GM18909 (cell line): ENCODE data around the gene ALOX15B.
"Not testable (repeated sequence)": the region's sequence is repeated elsewhere in the genome, so short reads cannot be mapped to it uniquely, and the experiment has no call there.

Experiments used
- ATAC-seq: cut with Tn5 transposase; IDR thresholded peaks from one replicate; pipeline ENCODE4 v1.9.1; 2021; ENCODE audit warnings: mild to moderate bottlenecking; ENCODE audit not compliant: unreplicated experiment, poor library complexity

ALOX15B gene

DNA sequence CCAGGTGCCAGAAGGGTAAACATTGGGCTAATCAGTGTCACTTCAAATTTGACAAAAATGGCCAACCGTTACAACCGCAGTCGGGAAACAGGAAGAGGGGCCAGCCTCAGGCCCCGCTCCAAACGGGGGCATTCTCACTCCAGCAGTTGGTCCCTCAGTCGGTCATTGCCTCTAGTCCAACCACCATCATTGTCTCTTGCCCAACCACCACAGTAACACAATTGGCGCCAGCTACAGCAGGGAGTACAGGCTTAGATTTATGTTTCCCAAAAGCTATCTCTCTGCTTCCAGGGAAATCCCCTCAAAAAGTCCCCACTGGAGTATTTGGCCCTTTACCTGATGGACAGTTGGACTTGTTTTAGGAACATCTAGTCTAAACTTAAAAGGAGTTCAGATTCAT lies 20.3 kb downstream of the ALOX15B start:
- no peak for ATAC-seq

DNA sequence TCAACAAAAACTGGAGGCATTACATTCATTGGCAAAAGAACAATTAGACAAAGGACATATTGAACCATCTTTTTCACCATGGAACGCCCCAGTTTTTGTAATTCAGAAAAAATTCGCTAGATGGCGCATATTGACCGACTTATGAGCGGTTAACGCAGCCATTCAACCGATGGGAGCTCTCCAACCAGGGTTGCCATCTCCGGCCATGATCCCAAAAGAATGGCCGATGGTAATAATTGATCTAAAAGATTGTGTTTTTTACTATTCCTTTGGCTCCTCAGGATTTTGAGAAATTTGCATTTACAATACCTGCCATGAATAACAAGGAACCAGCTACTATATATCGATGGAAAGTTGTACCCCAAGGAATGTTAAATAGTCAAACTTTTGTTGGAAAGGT lies 21.4 kb downstream of the ALOX15B start:
- ATAC-seq: no peak

DNA sequence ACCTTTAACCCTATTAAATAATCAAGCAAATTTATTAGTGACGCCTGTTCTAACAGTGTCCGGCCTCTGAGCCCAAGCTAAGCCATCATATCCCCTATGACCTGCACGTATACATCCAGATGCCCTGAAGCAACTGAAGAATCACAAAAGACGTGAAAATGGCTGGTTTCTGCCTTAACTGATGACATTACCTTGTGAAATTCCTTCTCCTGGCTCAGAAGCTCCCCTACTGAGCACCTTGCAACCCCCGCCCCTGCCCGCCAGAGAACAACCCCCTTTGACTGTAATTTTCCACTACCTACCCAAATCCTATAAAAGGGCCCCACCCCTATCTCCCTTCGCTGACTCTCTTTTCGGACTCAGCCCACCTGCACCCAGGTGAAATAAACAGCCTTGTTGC lies 23.0 kb downstream of the ALOX15B start:
- ATAC-seq: not testable (repeated sequence)

DNA sequence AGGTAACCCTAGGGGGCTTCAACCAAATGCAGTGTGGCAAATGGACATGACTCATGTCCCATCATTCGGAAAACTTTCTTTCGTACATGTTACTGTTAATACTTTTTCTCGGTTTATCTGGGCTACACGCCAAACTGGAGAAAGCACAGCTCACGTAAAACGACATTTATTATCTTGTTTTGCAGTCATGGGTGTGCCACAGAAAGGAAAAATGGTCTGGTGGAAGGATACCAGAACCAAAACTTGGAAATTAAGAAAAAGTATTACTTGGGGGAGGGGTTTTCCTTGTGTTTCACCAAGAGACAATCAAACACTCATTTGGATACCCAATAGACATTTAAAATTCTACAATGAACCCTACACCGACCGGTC lies 23.6 kb downstream of the ALOX15B start:
- ATAC-seq: no peak

DNA sequence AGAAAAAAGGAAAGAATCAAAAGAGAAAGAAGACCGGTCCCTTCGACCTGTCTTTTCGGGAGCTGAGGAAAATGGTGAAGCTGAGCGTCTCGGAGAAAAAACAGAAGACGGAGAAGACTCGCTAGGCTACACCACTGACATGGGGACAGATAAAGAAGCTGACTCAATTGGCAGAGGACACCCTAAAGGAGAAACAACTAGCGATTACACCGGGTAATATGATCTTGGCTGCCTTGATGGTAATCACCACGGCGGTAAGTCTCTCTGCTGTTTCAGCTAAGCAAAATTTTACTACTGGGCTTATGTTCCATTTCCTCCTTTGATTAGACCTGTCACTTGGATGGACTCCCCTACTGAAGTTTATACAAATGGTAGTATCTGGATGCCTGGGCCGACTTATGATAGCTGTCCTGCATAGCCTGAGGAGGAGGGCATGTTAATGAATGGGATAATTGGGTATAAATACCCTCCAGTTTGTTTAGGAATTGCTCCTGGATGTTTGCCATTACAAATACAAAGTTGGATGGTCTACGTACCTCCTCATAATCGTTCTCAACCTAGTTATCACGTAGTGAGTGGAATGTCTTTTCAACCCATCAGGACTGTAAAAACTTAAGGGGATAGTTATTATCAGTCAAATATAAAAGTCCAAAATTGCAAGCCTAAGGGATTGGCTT lies 24.1 kb downstream of the ALOX15B start:
- ATAC-seq: no peak

DNA sequence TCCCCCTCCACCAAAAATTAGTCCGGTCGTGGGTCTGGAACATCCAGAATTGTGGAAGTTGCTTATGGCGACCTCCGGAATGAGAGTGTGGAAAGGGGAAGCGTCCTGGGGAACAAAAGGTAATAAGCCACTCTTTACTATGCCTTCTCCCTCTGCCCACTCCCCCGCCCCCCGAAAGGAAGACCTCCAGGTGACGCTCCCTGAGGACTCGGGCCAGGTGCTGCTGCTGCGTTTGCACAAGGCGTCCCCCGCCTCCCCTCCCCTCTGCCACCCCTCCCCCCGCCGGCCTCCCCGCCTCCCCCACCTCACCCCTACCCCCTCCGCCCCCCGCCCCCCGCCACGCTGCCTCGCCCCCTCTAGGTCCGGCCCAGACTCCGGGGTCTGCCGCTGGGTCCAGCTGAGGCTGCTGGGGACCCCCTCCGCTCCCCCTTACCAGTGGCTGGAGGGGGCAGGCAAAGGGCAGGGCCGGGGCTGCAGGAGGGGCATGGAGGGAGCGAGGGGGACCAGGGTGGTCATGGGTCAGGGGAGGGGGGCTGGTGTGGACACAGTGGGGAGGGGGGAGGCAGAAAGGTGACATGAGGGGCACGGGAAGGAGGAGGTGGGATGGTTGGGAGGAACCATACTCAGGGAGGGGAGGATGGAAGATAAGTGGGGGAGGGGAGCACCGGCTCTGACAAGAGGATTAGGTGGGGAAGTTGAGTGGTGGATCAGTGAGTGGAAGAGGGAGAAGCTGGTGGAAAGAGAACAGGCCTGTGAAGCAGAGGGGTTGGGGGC lies 25.1 kb downstream of the ALOX15B start:
- no peak for ATAC-seq

DNA sequence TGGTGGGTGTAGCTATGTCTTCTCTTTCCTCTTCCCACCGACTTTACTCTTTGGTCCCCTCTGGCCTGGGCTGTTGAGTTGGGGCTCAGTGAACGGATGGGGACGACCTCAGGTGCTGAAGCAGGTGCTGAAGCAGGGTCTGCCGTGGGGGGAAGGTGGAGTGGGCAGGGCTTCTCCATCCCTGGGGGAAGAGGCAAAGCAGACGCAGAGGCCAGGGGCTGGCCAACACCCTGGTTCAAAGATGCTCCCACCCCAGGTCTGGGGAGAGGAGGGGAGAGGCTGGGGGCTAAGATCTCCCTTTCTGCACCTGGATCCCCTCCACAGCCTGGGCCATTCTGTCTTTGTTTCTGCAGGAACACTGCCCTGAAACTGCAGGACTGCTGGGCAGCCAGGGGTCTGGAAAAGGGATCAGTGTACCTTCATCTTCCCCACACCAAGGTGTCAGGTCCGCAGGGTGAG lies 25.7 kb downstream of the ALOX15B start:
- no peak for ATAC-seq

DNA sequence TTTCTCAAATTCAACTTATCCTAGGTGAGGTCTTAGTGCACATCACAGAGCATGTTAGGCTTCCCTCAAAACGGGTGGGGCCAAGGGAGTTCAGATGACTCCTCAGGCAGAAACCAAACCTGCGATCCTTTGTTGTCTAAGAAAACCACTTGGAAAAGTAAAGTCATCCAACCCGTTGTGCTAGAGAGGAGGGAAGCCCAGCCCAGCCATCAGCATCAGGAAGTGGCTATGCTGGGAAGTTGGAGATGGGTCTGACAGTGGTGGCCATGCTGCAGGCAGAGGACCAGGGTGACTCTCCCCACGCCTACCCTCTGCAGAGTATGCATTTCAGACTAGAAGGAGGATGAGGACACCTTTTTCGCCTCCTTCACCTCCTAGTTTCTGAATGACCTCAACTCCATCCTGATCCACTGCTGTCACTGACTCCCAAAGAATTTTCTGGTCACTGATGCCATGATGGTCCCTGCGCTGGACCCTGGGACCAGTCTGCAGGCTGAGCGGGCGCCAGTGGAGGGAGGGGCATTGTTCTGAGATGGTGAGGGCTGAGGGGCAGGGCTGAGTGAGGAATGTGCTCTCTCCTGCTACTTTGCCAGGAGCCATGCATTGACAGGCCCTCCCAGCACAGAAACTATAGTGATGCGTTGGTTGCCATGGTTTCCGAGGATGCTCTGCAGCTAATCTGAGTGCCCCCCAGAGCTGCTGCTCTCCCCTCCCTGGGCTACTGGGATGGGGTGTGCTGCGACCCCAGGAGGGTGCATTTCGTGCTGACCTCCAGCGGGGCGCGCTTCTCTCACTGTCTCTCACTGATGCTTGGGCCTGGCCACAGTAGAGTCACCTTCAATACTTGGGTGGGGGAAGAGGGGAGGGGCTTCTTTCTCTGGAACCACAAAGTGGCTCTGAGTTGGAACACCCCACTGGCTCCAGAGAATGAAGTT lies 28.2 kb downstream of the ALOX15B start:
- ATAC-seq: no peak

DNA sequence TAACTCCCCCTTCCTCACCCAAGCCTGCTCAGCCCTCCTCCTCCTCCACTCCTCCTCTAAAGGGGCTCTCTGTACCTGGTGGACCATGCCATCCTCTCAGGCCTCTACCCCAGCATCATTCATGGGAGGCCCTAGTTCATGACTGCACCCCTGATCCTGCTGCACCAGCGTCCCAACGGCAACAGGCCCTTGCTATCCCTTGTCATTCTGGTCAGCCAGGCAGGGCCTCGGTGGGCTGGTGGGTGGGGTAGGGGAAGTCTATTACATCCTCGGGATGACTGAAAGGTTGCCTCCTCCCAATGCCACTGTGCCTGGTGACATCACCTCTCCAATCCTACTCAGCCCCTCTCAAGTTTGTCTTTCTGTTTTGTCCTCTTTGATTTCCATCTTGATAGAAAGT lies 28.9 kb downstream of the ALOX15B start:
- ATAC-seq: no peak

DNA sequence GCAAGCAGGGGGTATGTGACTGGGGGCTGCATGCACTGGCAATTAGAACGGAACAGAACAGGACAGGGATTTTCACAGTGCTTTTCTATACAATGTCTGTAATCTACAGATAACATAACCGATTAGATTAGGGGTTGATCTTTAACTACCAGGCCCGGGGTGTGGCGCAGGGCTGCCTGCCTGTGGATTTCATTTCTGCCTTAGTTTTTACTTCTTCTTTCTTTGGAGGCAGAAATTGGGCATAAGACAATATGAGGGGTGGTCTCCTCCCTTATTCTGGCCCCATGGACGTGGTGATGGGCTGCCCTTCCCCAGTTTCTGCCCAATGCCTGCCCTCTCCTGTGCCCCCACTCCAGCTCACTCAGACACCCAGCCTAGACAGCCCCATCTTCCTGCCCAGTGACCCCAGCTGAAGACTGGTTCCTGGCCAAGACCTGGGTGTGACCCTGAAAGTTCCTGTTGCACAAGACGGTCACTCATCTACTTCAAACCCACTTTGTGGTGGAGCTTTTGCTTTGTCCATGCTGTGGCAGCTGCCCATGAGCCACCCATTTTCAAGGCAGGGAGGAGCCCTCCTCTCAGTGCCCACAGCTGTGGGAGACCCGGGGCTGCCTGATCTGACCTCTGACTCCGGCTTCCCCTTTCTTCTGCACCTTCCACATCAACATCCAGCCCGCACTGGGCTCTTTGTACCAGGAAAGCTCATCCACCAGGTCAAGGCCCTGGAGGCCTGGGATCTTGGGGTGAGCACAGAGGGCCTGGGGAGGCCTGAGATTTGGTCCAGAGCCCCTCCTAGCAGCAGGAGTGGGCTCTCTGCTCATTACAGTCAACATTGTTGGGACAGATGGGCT lies 30.1 kb downstream of the ALOX15B start:
- no peak for ATAC-seq

DNA sequence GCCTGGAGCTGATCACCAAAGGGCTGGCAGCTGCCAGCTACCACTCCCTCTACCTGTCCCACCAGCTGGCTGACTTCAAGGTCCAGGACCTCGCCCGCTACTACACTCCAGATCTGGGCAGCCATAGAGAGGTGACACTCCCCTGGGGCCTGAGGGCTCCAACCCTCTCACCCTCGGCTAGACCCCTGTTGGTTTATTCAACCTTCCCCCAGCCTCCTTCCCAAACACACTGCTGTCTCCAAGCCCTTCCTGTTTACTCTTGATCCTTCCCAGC lies 30.7 kb downstream of the ALOX15B start:
- ATAC-seq: no peak

DNA sequence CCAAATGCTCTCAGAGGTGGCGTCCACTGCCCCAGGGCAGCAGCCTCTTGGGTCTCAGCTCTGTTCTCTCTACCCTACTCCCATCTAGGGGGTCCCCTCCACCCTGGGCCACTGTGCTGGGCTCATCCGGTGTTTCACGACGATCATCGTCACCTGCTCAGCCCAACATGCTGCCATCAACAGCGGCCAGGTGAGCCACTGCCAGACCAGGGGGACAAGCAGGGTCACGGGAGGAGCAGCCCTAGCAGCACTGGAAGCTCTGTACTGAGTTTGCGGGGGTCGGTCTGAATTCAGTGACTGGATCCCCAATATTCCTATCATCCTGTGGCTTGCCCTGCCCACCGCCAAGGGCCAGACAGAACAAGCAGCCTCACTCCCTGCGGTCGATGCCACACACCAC lies 32.6 kb downstream of the ALOX15B start:
- no peak for ATAC-seq

DNA sequence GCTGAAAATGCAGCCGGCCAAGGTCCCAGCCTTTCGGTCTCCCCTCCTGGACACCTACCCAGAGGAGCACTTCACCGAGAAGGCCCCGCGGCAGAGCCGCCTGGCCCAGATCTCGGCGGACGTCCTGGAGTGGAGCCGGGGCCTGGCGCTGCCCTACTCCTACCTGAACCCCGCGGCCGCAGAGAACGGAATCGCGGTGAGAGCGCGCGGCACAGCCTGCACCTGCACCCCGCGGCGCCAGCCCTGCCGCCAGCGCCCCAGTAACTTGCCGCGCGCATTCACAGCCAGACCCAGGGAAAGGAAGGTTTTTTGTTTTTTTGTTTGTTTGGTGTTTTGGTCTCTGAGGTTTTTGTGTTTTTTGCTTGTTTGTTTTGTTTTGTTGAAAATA lies 33.5 kb downstream of the ALOX15B start:
- no peak for ATAC-seq

DNA sequence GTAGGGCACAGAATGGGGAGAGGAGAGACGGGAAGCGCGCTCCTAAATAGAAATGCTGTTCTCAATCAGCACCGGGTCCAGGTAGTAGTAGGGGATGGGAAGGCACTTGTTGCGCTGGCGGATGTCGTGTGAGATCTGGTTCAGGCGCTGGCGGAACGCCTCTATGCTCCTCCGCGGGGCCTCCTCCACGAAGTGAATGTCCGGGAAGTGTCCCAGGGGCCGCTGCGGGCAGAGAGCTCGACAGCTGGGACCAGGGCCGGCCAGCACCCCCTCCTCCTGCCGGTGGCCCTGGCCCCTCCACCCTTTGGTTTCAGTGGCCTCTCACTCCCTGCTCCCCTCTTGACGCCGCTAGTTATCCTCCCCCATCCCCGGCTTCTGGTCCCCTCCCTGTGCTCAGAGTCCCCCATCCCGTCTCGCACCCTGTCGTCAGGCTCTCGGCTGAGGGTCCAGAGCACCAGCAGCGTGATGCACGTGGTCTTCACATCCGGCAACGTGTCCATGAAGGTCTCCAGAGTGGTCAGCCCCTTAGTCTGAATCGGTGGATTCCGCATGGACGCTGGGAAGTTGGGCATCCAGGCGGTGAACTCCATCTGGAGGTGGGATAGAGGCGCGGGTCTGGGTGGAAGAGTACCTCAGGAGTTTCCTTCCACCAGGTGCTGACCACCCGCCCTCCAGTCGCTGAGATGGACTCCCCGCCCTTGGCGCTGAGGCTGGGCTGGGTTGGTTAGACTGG lies 34.0 kb downstream of the ALOX15B start:
- ATAC-seq: no peak

DNA sequence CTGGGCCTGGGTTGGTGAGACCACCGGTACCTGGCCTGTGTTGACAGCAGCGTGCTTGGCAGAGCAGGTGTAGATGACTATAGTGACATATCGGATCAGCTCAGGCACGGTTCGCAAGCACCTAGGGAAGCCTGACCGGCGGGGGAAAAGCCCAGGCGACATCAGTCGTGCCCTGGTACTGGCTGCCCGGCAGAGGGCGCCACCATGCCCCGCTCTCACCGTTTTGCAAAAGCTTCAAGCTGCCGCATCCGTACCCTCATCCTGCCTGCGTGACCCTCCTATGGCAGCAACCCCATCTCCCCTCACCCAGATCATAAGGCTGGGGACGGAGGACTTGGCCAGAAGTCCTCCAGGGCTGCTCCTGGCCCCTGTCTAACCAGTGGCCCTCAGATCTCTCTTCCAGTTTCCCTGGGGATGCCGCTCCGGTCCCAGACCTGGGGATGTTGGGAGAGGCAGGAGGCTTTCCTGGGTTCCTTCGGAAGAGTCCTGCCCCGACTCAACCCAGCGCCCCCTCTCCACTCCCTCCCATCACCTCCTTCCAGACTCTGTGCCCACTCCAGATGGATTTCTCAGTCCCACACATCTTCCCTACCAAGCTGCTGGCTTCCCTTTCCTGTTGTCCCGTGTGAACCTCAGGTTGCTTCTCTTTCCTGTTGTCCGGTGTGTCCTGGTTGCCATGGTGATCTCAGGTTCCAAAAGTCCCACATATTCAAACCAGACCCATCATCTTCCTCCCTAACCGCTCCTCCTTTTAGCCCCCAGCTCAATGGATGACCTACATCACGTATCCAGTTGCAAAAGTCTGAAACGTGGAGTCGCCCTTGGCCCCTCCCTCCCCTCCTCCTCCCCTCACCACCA lies 35.0 kb downstream of the ALOX15B start:
- ATAC-seq: no peak

DNA sequence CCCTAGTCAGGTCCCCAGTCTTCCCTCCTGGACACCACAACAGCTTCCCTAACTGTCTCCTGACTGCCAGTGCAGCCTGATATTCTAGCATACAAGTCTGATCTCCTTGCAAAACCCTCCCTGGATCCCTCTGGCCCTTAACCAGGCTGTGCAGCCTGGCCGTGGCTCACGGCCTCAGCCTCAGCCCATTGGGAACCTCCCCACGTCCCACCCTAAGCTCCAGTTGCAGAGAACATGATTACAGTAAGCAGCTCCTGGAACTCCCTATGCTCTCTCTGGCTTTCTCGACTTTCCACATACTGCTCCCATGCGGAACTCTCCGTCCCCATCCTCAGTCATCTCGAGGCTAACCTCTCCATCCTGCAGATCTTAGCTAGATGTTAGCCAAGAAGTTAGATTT lies 35.7 kb downstream of the ALOX15B start:
- ATAC-seq: no peak

DNA sequence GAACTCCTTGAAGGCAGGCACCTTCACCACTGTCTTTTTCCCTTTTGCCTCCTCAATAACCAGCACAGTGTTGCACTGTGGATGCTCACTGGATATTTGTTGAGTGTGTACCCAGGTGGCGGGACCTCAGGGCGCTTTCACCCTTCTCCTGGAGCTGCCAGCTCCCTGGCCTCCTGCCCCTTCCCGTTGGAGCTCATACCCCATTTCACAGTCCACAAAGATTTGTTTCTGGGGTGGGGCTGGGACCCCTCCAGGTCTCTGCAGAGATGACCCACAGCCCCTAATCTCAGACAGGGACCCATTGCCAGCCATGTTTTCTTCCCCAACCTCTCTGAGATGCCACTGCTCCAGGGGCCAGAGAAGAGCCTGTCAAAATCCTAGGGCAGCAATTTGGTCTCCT lies 36.2 kb downstream of the ALOX15B start:
- no peak for ATAC-seq

DNA sequence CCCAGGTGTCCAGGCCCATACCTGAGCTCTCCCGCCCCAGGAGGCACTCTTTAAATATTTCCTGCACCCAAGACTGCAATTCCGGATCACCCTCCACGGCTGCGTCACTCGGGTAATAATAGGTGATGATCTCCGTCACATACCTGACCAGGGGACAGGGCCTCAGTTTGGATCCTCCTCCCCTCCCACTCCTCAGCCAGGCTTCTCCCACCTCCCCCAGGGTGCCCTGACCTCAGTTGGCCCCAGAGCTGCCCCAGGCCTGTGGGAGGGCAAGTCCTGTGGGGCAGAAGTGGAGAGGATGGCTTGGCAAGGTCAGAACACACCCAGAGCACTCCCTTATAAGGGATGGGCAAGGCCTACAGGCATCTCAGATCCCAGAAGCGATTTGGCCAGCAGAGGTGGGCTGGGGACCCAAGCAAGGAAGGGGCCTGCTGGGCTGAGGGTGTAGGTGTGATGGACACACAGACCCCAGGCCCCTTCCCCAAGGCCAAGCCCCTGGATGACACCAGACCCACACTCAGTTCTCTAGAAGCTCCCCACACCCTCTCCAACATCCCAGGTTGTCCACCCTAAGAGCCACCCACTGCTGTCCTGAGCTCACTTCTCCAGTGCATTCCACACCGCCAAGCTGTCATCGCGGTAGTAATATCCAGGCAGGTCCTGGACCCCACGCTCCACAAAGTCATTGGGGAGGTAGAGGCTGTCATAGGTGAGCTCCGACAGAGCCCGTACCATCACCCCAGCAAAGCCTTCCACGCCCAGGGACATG lies 36.9 kb downstream of the ALOX15B start:
- no peak for ATAC-seq
